Stimulated activated CD8-positive, alpha-beta memory T cell treated with anti-CD3 and anti-CD28 coated beads, Interleukin-7, amount 100 ng/mL, for 24 hours (primary cell): ENCODE measurements around the gene CSF3.

Experiments used
- DNase-seq: peaks from one replicate; pipeline ENCODE4 v3.0.0-alpha.2; 2020; ENCODE audit warnings: low read depth

Gene CSF3

GRCh38 chr17:40015005-40015997 lies at the start of gene CSF3:
TSS of gene CSF3 (plus strand) at chr17:40015440. CDS start at chr17:40015475, 35 bp downstream.
- no peak for DNase-seq

GRCh38 chr17:39966771-39967170 lies 48.5 kb upstream of the CSF3 start:
- no peak for DNase-seq

GRCh38 chr17:39968761-39969160 lies 46.5 kb upstream of the CSF3 start:
- no peak for DNase-seq

- DNase-seq = no peak
These were observed 45.9 kb upstream of the CSF3 start for GRCh38 chr17:39969375-39969774.

- DNase-seq = no peak
These were observed 45.0 kb upstream of the CSF3 start for GRCh38 chr17:39970157-39970692.

- DNase-seq = no peak
These were observed 44.1 kb upstream of the CSF3 start for GRCh38 chr17:39971076-39971603.

- no peak for DNase-seq
These were observed 43.0 kb upstream of the CSF3 start for GRCh38 chr17:39972271-39972670.

- no peak for DNase-seq
These were observed 41.7 kb upstream of the CSF3 start for GRCh38 chr17:39973496-39973895.

GRCh38 chr17:39974433-39974832 lies 40.8 kb upstream of the CSF3 start:
- DNase-seq = no peak

- no peak for DNase-seq
These were observed 39.4 kb upstream of the CSF3 start for GRCh38 chr17:39975801-39976200.

GRCh38 chr17:39979016-39979670 lies 36.1 kb upstream of the CSF3 start:
- no peak for DNase-seq

- no peak for DNase-seq
These were observed 35.3 kb upstream of the CSF3 start for GRCh38 chr17:39979893-39980350.

GRCh38 chr17:39980351-39981206 lies 34.7 kb upstream of the CSF3 start, which contains the start of gene PSMD3:
TSS of gene PSMD3 (plus strand) at chr17:39980807. CDS start at chr17:39980971, 164 bp downstream.
- DNase-seq = peak; percentile 92

GRCh38 chr17:39981207-39981741 lies 34.0 kb upstream of the CSF3 start:
- no peak for DNase-seq

GRCh38 chr17:39981766-39982375 lies 33.4 kb upstream of the CSF3 start:
- no peak for DNase-seq

- no peak for DNase-seq
These were observed 26.9 kb upstream of the CSF3 start for GRCh38 chr17:39988206-39988810.

GRCh38 chr17:39994448-39994847 lies 20.8 kb upstream of the CSF3 start:
- no peak for DNase-seq

- DNase-seq = no peak
These were observed 19.8 kb upstream of the CSF3 start for GRCh38 chr17:39995438-39995837.

GRCh38 chr17:39996162-39996561 lies 19.1 kb upstream of the CSF3 start:
- no peak for DNase-seq

GRCh38 chr17:39996800-39997199 lies 18.4 kb upstream of the CSF3 start:
- DNase-seq = no peak
